HuH-7.5 (cell line): ENCODE data around the gene PRKACB.
"Not testable (repeated sequence)": the region's sequence is repeated elsewhere in the genome, so short reads cannot be mapped to it uniquely, and the experiment has no call there.

Experiments used
- DNase-seq: peaks from one replicate; pipeline ENCODE4 v3.0.0; 2011; ENCODE audit warnings: low spot score

PRKACB gene

GRCh38 chr1:84223751-84224432 lies 79.8 kb downstream of the PRKACB start:
- no peak for DNase-seq

GRCh38 chr1:84224905-84225304 lies 80.8 kb downstream of the PRKACB start:
- DNase-seq = no peak

GRCh38 chr1:84225646-84226045 lies 81.6 kb downstream of the PRKACB start:
- DNase-seq = no peak

- DNase-seq = not testable (repeated sequence)
Observed at GRCh38 chr1:84232676-84233075, 88.6 kb downstream of the PRKACB start.

- no peak for DNase-seq
Observed at GRCh38 chr1:84236256-84236655, 92.2 kb downstream of the PRKACB start.

GRCh38 chr1:84242641-84243040 lies 98.6 kb downstream of the PRKACB start:
- no peak for DNase-seq

- DNase-seq = no peak
Observed at GRCh38 chr1:84245563-84245962, 101.5 kb downstream of the PRKACB start.

- no peak for DNase-seq
Observed at GRCh38 chr1:84246213-84246612, 102.1 kb downstream of the PRKACB start.

GRCh38 chr1:84247425-84248220 lies 103.6 kb downstream of the PRKACB start:
- DNase-seq = no peak

GRCh38 chr1:84250668-84251067 lies 106.6 kb downstream of the PRKACB start:
- no peak for DNase-seq

GRCh38 chr1:84253036-84253435 lies 109.0 kb downstream of the PRKACB start:
- no peak for DNase-seq

GRCh38 chr1:84253891-84254290 lies 109.8 kb downstream of the PRKACB start:
- no peak for DNase-seq

GRCh38 chr1:84254703-84255238 lies 110.7 kb downstream of the PRKACB start:
- no peak for DNase-seq

- no peak for DNase-seq
Observed at GRCh38 chr1:84255582-84255981, 111.5 kb downstream of the PRKACB start.

- DNase-seq = no peak
Observed at GRCh38 chr1:84257617-84258016, 113.5 kb downstream of the PRKACB start.

- DNase-seq = no peak
Observed at GRCh38 chr1:84259376-84259775, 115.3 kb downstream of the PRKACB start.

- no peak for DNase-seq
Observed at GRCh38 chr1:84259989-84260388, 115.9 kb downstream of the PRKACB start.

- DNase-seq = no peak
Observed at GRCh38 chr1:84260852-84261518, 116.9 kb downstream of the PRKACB start.

- DNase-seq = no peak
Observed at GRCh38 chr1:84264961-84265360, 120.9 kb downstream of the PRKACB start.

- no peak for DNase-seq
Observed at GRCh38 chr1:84265867-84266266, 121.8 kb downstream of the PRKACB start.

- DNase-seq = no peak
Observed at GRCh38 chr1:84266748-84267147, 122.7 kb downstream of the PRKACB start.

- DNase-seq = no peak
Observed at GRCh38 chr1:84267476-84267875, 123.4 kb downstream of the PRKACB start.

GRCh38 chr1:84268346-84268745 lies 124.3 kb downstream of the PRKACB start:
- no peak for DNase-seq
